HG02623 (cell line): ENCODE measurements around the gene CDC16.
A peak's percentile ranks its signal among the peaks of the same experiment; 100 is the strongest.
"Not testable (repeated sequence)": the region's sequence is repeated elsewhere in the genome, so short reads cannot be mapped to it uniquely, and the experiment has no call there.

ENCODE experiments used
- ATAC-seq: cut with Tn5 transposase; IDR thresholded peaks from one replicate; pipeline ENCODE4 v1.9.1; 2021; ENCODE audit warnings: moderate library complexity; ENCODE audit not compliant: unreplicated experiment

Gene CDC16

DNA sequence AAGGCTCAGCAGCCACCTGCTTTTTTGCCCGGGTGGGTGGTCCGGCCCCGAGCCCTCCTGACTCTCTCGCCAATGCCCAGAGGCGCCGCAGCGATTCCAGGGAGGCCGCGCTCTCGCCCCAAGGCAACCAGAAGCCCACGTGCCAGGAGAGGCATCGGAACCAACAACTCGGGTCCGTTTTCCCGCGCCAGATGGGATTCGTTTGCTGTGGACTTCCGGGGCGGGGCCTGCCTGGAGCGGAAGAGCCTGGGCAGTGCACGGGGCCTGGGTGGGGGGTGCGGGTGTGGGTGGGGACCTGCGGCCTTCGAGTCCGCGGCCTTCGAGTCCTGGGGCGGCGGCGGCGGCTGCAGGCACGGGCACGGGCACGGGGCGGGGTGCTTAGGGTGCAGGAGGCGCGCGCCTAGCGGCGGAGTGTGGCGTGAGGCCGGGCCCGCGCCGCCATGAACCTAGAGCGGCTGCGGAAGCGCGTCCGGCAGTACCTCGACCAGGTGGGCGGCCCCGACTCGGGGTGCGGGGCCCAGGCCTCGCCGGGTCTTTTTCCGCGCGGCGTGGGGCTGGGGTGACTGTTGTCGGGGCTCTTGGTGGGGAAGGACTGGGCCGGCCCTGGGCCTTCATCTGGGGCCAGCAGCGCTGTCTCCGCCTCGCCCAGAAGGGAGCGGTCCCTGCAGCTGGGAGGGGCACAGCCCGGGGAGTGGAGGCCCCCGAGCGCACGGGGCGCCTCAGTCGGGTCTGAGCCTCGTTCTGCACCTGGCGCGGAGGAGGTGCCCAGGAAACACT lies at the start of gene CDC16:
TSS of gene CDC16 (plus strand) at position 253 of the 777 bp plus-strand sequence. CDS start at position 441, 188 bp downstream.
- ATAC-seq = peak; percentile 91

DNA sequence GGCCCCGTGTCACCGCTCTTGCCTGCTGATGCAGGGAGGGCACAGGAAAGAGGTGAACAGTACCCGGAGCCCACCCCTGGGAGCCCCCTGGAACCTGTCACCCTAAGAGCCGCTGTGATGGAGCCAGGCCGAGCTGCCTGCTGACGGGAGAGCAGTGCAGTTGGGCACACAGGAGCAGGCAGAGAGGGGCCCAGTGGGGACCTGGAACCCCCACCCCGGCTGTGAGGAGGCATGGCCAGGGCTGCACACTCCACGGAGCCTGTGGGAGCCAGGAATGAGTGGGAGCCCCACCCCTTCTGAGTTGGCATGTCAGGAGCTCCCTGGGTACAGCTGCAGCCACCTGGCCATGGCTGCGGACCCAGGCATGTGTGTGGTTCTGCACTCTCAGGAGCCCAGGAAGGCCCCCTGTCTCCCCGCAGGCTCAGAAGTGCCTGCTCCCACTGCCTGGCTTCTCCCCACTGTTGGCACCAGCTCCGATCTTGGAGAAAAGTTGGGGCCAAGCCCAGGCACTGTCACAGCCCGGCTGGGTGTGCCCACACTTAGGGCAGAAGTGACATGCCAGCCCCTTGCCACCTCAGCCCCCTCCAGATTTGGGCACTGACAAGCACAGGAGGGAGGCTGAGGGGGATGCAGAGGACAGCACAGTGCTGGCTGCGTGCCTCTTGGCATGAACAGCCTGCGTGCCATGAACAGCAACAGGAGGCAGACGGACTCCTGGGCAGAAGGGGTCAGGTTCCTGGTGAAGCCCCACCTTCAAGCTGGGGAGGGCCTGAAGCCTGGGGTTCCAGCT lies 49.3 kb upstream of the CDC16 start:
- no peak for ATAC-seq

DNA sequence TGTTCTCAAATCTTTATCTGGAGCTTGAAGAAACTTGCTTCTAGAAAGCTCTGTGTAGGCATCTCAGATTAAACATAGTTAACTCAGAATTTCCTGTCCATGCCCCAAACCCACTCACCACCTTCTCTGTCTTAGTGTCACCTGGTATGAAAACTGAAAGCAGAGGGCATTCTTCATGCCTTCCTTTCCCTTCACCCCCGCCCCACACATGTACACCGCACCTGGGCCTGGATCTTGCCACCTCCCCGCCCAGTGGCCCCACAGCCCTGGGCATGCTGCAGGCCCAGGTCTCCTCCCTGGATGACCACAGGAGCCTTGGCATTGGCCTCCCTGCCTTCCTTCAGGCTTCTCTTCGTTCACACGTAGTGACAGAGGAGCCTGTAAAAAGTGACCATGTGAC lies 39.8 kb upstream of the CDC16 start:
- ATAC-seq = no peak

DNA sequence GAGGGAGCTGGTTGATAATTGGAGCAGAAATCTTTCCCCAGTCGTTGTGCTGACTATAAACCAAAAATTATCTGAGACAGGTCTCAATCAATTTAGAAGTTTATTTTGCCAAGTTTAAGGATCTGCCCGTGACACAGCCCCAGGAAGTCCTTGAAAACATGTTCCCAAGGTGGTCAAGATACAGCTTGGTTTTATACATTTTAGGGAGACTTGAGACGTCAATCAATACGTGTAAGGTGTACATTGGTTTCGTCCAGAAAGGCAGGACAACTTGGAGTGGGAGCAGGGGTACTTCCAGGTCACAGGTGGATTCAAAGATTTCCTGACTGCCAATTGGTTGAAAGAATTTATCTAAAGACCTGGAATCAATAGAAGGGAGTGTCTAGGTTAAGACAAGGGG lies 38.1 kb upstream of the CDC16 start:
- no peak for ATAC-seq

DNA sequence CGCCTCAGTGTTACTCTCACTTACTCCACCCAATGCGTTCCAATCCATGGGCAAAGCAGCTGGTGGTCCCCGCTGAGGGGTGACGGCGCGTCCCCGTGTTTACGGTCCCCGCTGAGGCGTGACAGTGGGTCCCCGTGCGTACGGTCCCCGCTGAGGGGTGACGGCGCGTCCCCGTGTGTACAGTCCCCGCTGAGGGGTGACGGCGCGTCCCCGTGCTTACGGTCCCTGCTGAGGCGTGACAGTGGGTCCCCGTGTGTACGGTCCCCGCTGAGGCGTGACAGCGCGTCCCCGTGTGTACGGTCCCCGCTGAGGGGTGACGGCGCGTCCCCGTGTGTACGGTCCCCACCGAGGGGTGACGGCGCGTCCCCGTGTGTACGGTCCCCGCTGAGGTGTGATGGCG lies 36.1 kb upstream of the CDC16 start:
- ATAC-seq = no peak

- not testable (repeated sequence) for ATAC-seq
These were observed 35.2 kb upstream of the CDC16 start for GRCh38 chr13:114199526-114199925.

DNA sequence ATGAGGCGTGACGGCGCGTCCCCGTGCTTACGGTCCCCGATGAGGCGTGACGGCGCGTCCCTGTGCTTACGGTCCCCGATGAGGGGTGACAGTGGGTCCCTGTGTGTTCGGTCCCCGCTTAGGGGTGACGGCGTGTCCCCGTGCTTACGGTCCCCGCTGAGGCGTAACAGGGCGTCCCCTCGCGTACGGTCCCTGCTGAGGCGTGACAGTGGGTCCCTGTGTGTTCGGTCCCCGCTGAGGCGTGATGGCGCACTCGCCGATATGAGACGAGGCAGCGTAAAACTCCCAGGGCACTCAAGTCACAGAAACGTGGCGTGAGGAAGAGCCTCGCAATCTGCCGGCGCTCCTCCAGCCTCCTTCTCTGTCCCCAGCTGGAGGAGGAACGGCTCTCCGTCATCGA lies 34.7 kb upstream of the CDC16 start:
- ATAC-seq = no peak

DNA sequence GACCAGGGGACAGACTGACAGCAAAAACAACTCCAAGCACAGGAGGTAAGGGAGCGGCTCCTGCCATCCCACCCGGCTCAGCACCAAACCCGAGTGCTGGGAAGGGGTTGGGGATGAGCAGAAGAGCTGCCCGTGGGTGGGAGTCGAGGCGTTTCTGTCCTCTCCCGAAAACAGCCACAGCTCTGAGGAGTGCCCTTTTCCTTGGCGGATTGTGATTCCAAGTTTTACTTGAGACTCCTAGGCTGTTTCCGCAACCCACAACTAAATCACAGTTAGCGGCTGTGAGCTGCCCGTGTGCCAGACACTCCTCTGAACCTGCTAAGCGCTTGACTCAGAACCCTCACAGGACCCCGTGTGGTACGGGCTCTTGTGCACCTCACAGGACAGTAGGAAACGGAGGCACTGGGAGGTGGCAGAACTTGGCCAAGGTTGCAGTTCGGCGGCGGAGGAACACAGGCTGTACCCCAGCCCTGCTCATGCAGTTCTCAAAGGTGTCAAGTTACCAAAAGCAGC lies 34.2 kb upstream of the CDC16 start:
- no peak for ATAC-seq

DNA sequence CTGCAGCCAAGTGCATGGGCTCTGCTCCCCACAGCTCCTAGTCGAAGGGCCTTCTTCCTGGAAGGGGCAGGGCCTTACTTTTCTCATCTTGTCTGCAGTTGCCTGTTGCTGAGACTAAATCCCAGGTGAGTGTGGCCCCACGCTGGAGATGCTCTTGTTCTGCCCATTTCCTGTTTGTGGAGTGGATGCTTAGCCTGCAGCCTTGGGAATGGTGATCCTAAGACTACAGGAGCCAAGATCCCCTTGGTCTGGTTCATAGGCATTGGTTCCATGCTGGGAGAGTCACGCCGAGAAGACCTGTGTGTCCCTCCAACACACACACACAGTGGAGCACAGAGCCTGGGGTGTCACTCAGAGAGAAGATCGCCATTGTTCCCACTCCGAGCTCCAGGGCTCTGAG lies 32.1 kb upstream of the CDC16 start:
- ATAC-seq = no peak

DNA sequence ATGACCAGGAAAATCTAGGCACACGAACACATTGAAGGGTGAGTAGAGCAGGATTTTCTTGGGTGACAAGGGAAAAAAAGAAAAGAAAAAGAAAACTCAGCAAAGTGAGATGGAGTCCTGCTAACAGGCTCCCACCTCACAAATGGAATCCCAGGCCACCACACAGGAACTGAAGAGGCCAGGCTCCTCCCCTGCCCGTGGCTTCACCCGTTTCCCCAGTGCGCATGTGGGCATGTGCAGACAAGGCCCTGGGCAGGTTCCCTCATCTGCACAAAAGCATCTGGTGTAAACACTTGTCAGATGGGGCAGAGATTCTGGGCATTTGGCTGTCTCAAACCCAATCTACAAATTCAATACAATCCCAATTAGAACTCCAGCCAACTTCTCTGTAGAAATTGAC lies 31.2 kb upstream of the CDC16 start:
- no peak for ATAC-seq

- ATAC-seq = no peak
These were observed 29.8 kb upstream of the CDC16 start for GRCh38 chr13:114204894-114205293.

DNA sequence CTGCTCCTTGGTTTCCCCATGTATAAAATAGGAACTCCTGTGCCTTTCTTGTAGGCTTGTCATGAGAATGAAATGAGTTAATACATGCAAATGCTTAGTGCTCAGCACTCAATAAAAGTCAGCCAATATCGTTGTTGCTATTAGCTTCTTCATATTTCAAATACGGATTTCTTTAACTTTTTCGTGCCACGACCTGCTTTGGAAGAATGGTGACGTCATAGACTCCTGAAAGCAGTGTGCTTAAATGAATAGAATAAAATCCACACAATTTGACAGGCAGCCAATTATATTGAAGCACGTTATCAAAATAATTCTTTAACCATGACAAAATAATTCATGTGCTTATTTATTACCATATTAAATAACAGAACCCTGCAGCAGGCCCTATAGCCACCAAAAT lies 26.6 kb upstream of the CDC16 start:
- ATAC-seq = no peak

GRCh38 chr13:114211446-114212157 lies 23.1 kb upstream of the CDC16 start:
- no peak for ATAC-seq

GRCh38 chr13:114212158-114212495 lies 22.6 kb upstream of the CDC16 start:
- ATAC-seq = no peak

DNA sequence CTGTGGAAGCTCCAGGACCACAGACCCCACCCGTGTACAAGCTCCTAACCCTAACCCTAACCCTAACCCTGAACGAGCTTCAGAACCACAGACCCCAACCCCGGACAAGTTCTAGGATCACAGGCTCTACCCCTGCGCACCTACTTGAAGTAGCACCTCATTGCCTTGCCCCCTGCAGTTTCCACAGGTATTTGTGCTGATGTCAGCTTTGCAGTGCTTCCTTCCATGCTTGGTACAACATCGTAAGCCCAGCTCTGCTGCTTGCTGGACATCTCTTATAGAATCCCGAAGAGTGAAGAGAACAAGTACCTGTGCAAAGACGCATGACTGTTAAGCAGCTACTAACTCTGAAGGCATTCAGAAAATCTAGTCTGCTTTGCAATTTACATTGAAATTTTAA lies 20.7 kb upstream of the CDC16 start:
- ATAC-seq = no peak

DNA sequence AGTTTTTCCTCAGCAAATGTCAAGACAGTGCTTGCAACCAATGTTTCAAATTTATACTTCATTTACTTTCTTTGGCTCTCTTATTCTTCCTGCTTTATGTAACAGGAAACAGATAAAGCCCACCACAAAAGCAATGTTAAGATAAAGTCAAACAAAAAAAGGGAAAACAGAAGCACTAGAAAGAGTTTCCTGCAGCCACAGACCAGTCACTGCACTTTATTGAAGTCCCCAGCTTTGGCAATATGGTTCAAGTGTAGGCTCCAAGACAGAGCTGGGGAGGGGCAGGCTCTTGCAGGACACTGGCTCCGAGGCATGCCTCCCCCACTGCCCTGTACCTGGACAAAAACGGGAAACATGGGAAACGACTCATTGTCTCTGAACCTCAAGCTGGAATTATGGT lies 15.3 kb upstream of the CDC16 start:
- no peak for ATAC-seq

DNA sequence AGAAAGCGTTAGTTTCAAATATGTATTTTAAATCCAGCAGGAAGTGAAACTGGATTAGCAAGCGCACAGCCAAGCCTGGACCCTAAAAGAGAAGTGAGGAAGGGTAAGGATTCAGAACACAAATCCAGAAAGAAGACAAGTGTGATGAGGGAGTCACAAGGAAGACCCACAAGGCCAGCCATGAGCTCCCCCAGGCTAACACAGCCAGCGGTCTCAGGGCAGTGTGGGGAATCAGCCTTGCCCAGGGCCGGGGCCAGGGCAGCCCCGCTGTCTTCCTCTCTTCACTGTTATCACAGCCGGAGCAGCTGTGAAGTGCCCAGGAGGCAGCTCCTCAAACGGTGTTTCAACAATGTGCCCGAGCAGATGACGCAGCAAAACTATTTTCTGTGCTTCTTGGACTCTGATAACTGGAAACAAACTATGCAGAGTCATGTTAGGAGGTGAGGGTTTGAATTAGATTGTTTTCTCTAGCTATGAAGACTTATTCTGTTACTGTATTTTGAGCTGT lies 12.2 kb upstream of the CDC16 start:
- no peak for ATAC-seq

DNA sequence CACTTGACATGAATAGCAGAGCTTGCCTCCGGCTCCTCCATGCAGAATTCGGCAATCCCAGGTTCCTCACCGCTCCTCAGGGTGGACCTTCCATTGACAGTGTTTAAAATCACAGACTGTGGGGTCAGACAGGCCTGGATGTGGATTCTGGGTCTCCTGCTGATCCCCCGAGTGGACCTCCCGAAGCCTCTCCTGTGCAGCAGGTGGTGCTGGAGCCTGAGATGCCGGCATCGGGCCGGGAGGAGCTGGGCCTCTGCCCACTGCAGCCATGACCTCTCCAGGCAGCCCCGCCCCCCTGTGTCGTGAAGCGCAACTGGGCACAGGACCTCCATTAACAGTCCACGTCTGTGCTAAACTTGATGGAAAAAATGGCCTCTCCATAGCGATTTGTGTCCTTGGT lies 10.5 kb upstream of the CDC16 start:
- ATAC-seq = no peak

- ATAC-seq = no peak
These were observed 9.1 kb upstream of the CDC16 start for GRCh38 chr13:114225610-114226009.

DNA sequence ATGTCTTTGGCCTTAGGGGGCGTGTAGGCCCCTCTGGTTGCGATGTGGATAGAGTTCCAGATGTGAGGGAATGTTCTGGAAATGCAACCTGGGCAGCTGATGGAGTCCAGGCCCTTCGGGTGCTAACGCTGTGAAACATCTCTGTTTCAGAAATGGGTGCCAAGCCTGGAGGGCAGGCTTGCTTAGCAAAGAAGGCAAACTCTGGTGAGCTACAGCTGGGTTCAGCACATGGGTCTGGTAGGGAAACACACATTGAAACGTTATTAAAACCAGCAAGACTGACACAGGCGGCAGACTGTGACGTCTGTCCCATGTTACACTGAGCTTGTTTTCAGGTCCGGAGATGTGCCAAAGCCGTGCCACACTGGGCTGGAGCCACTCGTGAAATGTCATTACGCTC lies 8.6 kb upstream of the CDC16 start:
- no peak for ATAC-seq

GRCh38 chr13:114226699-114227323 lies 7.9 kb upstream of the CDC16 start:
- ATAC-seq = peak; percentile 81
